ENCODE results near the gene LENEP. TPM values are rescaled to one million over a fixed set of nuclear protein-coding genes. Genes with fewer than 3 reads are reported as not detected.

LENEP gene
- not detected in 2 replicates for total RNA-seq (2014; rRNA removed; shearing (Covaris generic); ENCODE audit: low replicate concordance)

- no peak for DNase-seq
- Histone ChIP-seq H3K27me3 (no peaks in the 10 kb centered on the region), H3K9me3 (no peaks in the 10 kb centered on the region), H3K36me3 (peaks cover 28% of the 10 kb centered on the region), H3K4me3 (no peak within 1 kb of the TSS)
These were observed at the start of gene LENEP for GRCh38 chr1:154993572-154994268. Gene LENEP (plus strand): TSS chr1:154993586. CDS start chr1:154993608, 22 bp downstream.

GRCh38 chr1:154943649-154944400 is 49.6 kb upstream of the LENEP start:
- DNase-seq, result peak; percentile 24
- H3K4me3 ChIP-seq, result no peak overlapping the region
- H3K9me3 ChIP-seq, result no peaks in the 10 kb centered on the region
- H3K36me3 ChIP-seq, result no peaks in the 10 kb centered on the region
- no peaks in the 10 kb centered on the region for H3K27me3 ChIP-seq

- Histone ChIP-seq H3K27me3 (no peaks in the 10 kb centered on the region), H3K36me3 (no peaks in the 10 kb centered on the region), H3K9me3 (no peaks in the 10 kb centered on the region), H3K4me3 (no peak overlapping the region)
- DNase-seq, result no peak
These were observed 48.8 kb upstream of the LENEP start for GRCh38 chr1:154944401-154945159.

GRCh38 chr1:154945160-154945961 is 48.0 kb upstream of the LENEP start:
- Histone ChIP-seq H3K36me3 (no peaks in the 10 kb centered on the region), H3K4me3 (no peak overlapping the region), H3K27me3 (no peaks in the 10 kb centered on the region), H3K9me3 (no peaks in the 10 kb centered on the region)
- no peak for DNase-seq

GRCh38 chr1:154945962-154946850 is 47.2 kb upstream of the LENEP start:
- Histone ChIP-seq H3K9me3 (no peaks in the 10 kb centered on the region), H3K27me3 (no peaks in the 10 kb centered on the region), H3K4me3 (no peak overlapping the region), H3K36me3 (no peaks in the 10 kb centered on the region)
- DNase-seq, result no peak

- no peaks in the 10 kb centered on the region for H3K9me3 ChIP-seq
- no peak for DNase-seq
- H3K4me3 ChIP-seq, result no peak overlapping the region
- no peaks in the 10 kb centered on the region for H3K27me3 ChIP-seq
- H3K36me3 ChIP-seq, result no peaks in the 10 kb centered on the region
These were observed 45.3 kb upstream of the LENEP start for GRCh38 chr1:154948079-154948478.

- no peak overlapping the region for H3K4me3 ChIP-seq
- H3K9me3 ChIP-seq, result no peaks in the 10 kb centered on the region
- DNase-seq, result no peak
- no peaks in the 10 kb centered on the region for H3K36me3 ChIP-seq
- H3K27me3 ChIP-seq, result no peaks in the 10 kb centered on the region
These were observed 41.3 kb upstream of the LENEP start for GRCh38 chr1:154951901-154952657.

GRCh38 chr1:154952664-154953063 is 40.7 kb upstream of the LENEP start:
- Histone ChIP-seq H3K4me3 (no peak overlapping the region), H3K9me3 (no peaks in the 10 kb centered on the region), H3K27me3 (no peaks in the 10 kb centered on the region), H3K36me3 (no peaks in the 10 kb centered on the region)
- DNase-seq, result no peak

GRCh38 chr1:154953611-154954038 is 39.8 kb upstream of the LENEP start:
- no peaks in the 10 kb centered on the region for H3K27me3 ChIP-seq
- H3K4me3 ChIP-seq, result no peak overlapping the region
- no peaks in the 10 kb centered on the region for H3K9me3 ChIP-seq
- no peak for DNase-seq
- H3K36me3 ChIP-seq, result peaks cover 2% of the 10 kb centered on the region

- no peak for DNase-seq
- Histone ChIP-seq H3K27me3 (no peaks in the 10 kb centered on the region), H3K36me3 (peaks cover 12% of the 10 kb centered on the region), H3K4me3 (no peak overlapping the region), H3K9me3 (no peaks in the 10 kb centered on the region)
These were observed 38.8 kb upstream of the LENEP start for GRCh38 chr1:154954541-154954940.

GRCh38 chr1:154955039-154955717 is 38.2 kb upstream of the LENEP start:
- Histone ChIP-seq H3K4me3 (peak overlapping the region; percentile 52), H3K36me3 (peaks cover 15% of the 10 kb centered on the region), H3K9me3 (no peaks in the 10 kb centered on the region), H3K27me3 (no peaks in the 10 kb centered on the region)
- no peak for DNase-seq

- Histone ChIP-seq H3K4me3 (peak within 1 kb of the TSS; percentile 52), H3K36me3 (peaks cover 17% of the 10 kb centered on the region), H3K27me3 (no peaks in the 10 kb centered on the region), H3K9me3 (no peaks in the 10 kb centered on the region)
- peak; percentile 71 for DNase-seq
These were observed 37.5 kb upstream of the LENEP start, which contains the start of gene PBXIP1 for GRCh38 chr1:154955718-154956543. Gene PBXIP1 (minus strand): TSS chr1:154956099. CDS start chr1:154953721, 2,378 bp downstream.

GRCh38 chr1:154956544-154956941 is 36.8 kb upstream of the LENEP start:
- H3K9me3 ChIP-seq, result no peaks in the 10 kb centered on the region
- peak overlapping the region; percentile 52 for H3K4me3 ChIP-seq
- no peak for DNase-seq
- peaks cover 23% of the 10 kb centered on the region for H3K36me3 ChIP-seq
- no peaks in the 10 kb centered on the region for H3K27me3 ChIP-seq
